ENCODE data around the gene TMEM43. TPM values are rescaled to one million over a fixed set of nuclear protein-coding genes. Genes with fewer than 3 reads are reported as not detected.
"Not testable (repeated sequence)": the region's sequence is repeated elsewhere in the genome, so short reads cannot be mapped to it uniquely, and the experiment has no call there.

TMEM43 gene
- 122 TPM for polyA plus RNA-seq (2013, experiment 1 of 2; ENCODE audit: insufficient read length)
- polyA plus RNA-seq (2013, experiment 2 of 2; ENCODE audit: insufficient read length), result 123 TPM

- DNase-seq, result peak; percentile 100
These were observed at the start of gene TMEM43, which contains the start of gene CHCHD4 for GRCh38 chr3:14124615-14125192. Gene TMEM43, plus strand, starts transcription at chr3:14125052. Its CDS starts 142 bp downstream, at chr3:14125194. Gene CHCHD4, minus strand, starts transcription at chr3:14124870. Its CDS starts 194 bp downstream, at chr3:14124676.

- DNase-seq, result not testable (repeated sequence)
These were observed 49.6 kb upstream of the TMEM43 start for GRCh38 chr3:14075233-14075632.

DNA sequence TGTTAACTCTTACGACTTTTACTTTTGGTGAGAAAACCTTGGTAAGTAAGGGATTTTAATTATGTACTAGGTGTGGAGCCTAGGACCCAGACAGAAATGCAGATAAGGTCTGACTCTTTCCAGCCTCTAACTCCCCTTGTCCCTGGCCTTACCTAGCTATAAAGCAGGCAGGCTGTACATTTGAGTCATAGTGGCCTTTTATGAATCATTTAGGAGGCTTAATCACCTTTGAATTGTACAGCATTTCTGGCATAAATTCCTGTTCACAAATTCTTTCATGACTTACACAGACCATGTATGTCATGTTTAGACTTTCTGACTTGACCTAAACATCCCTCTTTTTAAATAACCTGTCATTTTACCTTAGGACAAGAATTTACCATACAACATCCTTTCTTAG lies 47.5 kb upstream of the TMEM43 start:
- DNase-seq, result no peak

GRCh38 chr3:14082108-14082657 lies 42.7 kb upstream of the TMEM43 start:
- DNase-seq, result no peak

DNA sequence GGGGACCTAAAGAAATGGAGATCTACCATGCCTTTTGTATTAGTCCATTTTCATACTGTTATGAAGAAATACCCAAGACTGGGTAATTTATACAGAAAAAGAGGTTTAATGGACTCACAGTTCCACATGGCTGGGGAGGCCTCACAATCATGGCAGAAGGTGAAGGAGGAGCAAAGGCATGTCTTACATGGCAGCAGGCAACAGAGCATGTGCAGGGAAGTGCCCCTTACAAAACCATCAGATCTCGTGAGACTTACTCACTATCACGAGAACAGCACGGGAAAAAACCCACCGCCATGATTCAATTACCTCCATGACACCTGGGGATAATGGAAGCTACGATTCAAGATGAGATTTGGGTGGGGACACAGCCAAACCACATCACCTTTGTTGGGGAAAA lies 37.4 kb upstream of the TMEM43 start:
- DNase-seq, result not testable (repeated sequence)

- not testable (repeated sequence) for DNase-seq
These were observed 32.9 kb upstream of the TMEM43 start for GRCh38 chr3:14091959-14092358.

DNA sequence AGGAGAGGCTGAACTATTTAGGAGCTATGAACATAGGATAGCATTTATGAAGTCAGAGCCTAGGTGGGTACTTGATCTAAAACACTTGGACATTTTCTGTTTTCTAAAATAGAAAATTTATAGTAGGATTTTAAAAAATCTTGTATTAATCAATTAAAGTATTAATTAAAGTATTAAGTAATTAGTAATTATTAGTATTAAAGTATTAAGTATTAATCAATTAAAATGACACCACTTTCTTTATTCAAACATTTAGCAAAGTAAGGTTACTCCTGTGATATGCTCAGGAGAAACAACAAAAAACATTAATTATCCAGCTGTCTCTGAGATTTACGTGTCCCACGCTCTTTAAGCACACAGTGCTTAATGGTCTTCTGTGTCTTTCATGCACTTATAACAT lies 32.4 kb upstream of the TMEM43 start:
- no peak for DNase-seq

GRCh38 chr3:14093831-14094230 lies 31.0 kb upstream of the TMEM43 start:
- no peak for DNase-seq

DNA sequence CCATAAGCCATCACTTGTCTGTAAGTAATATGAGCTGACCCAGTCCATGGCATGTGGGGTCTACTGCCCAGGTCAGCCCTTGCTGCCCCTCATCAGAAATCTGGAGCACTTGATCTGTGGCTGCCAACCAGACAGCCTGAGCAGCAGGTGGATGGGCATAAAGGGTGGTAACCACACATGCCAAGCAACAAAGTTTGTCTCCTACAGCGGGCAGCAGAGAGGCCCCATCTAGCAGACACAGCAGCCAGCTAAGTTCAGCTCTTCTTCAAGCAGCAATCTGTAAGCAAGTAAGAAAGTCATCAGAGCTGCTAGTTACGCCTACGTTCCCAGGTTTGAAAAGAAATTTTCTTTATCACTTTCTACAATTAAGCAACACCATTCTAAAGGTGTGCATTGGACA lies 28.1 kb upstream of the TMEM43 start:
- no peak for DNase-seq

- no peak for DNase-seq
These were observed 27.0 kb upstream of the TMEM43 start for GRCh38 chr3:14097616-14098391.

DNA sequence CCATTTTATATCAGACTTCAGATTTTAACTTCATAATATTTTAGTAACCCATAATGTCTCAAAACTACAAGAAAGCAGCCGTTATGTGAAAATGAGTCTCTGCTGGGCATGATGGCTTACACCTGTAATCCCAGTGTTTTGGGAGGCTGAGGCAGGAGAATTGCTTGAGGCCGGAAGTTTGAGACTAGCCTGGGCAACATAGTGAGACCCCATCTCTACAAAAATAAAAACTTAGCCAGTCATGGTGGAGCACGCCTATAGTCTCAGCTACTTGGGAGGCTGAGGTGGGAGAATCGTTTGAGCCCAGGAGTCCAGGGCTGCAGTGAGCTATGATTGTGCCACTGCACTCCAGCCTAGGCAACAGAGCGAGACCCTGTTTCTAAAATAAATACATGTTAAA lies 15.0 kb upstream of the TMEM43 start:
- DNase-seq, result not testable (repeated sequence)

DNA sequence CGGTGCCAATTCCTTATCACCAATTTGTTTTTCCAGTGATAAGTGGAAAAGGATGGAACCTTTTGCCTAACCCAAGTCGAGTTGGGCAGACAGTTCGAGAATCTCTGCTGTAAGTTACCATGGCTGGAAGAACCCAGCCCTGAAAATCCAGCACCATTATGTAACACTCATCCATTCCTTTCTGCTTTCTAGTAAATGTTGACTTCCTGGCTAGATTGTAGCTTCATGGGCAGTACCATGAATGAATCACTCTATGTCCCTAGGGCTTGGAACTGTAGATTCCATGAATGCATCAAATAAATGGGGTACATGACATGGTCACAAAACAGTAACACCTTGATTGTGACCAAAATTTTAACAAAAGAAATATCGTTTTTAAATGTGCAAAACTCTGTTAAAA lies 14.2 kb upstream of the TMEM43 start:
- DNase-seq, result no peak

DNA sequence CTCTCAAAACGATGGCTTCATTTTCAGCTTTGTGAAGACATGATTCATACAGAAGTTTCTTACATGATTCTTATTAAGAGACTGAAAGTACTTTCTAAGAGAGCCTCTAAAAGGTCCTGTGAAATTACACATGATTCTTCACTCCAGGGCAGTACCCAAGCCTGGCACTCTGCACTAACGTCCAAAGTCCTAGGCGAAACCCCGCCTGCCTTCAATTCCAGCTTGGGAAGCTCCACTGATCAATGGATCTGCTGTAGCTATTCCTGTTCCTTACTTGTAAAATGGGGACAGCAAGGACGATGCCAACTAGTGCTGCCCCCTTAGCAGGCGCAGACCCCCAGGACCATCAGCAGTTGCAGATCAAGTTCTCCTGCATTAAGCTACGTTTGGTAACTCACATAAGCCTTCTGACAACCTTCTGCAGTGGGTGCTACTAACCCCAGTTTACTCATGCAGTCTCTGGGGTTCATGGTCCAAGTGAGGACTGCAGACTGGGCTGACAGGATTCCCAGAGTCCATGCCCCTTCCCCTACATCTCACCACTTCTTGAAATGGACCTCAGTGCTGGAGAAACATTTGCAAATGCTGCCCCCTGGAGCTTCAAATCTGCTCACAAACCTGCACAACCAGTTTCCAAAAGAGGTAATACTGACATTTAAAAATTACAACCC lies 10.8 kb upstream of the TMEM43 start:
- no peak for DNase-seq

- no peak for DNase-seq
These were observed 7.1 kb upstream of the TMEM43 start for GRCh38 chr3:14117468-14118399.

DNA sequence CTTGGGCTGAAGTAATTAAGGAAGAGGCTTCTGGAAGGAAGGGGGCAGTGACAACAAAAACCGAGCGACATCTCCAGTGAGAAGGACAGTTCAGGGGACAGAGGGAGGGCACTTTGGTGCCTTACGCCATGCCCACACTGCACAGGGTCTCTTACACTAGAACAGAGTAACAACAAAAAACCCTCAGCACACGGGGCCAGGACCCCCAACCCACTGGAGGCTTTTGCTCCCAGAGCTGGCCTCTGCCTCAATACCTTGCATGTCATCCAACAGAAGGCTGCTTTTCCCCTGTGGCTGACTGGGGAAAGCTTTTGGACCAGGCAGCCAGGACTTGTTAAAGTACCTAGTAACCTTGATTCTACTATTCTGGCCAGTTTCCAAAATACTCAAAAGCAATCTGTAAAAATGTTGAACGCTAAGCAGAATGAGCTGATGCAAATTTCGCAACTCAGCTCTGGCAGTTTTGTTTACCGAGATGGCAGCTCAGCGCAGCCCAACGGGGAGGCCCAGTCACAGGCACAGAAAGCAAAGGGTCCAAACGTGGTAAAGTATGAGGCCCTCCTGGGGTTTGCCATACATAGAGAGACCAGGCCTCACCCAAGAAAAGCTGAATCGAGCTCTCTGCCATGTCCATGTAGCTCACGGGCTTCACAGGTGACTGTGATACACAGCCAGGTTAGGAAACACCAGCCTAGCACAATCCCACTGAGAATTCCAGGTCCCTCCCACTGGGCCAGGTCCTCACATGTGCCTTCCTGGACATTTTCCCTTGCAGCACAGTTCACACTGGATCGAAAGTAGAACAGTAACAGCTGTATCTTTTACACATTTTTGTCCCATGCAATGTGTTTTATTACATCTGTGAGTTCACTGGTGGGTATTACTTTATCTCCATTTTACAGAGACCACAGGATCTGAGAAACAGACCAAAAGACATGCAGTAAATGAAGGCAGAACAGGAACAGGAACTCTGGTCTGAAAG lies 6.2 kb upstream of the TMEM43 start:
- DNase-seq, result no peak

DNA sequence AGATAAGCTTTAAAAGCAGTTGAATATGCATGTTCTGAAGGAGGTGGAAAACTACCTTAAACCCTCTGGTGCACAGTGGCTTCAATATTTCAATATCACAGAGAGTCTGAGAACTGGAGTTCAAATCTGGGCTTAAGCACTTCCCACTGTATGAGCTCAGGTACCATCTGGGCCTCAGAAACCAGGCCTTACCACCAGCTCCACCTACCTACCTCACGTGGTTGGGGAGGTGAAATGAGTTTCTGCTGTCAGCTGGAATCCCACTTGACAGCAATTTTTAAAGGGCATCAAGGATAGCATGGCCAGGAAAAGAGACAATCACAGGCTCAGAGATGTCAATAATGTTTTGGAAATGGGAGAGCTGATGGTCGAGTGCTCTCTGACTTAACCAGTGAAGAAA lies 5.2 kb upstream of the TMEM43 start:
- no peak for DNase-seq

- no peak for DNase-seq
These were observed 4.5 kb upstream of the TMEM43 start for GRCh38 chr3:14120111-14120920.

DNA sequence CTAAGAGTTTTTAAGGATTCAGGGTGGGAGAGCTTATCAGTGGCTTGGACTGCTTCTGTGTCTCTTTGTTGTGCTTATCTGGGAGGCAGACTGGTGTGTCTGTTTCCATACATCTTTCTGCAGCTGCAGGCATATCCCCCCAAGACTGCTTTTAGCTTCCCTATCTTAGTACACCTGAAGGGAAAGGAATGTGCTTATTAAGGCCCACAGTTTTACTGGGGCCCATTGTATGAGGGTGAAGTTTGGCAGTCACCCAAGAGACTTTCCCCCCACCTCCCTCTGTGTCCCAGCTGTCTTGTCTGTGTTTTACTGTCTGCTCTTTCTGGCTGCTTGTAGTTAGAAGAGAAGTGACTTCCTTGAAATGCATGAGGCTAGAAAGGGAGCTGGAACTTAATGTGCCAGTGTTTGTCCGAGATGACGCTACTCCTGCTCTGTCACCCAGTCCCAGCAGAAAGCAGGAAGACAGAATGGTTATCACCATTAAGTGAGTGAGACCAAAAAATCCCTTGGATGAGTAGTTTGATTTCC lies 3.9 kb upstream of the TMEM43 start:
- DNase-seq, result not testable (repeated sequence)

DNA sequence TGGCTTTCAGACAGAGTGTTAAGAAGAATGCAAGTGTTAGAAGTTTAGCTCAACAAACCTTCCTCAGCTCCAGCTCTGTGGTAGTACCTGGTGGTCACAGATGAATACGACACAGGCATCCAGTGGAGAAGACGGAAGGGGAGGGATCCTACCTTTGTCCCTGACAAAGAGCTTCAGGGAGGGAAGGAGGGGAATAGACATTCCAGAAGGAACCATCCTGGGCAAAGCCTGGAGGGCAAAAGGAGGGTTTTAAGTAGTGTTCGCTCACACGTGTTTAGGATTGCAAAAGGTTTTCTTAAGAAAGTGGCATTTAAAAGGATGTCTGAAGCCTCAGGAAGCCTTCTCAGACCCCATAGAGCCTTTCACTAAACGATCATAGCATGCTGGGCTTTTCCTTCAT lies 3.0 kb upstream of the TMEM43 start:
- no peak for DNase-seq

GRCh38 chr3:14122301-14122700 lies 2.6 kb upstream of the TMEM43 start:
- no peak for DNase-seq

All from fibroblast of skin of scalp (primary cell).